GM18861 (cell line): ENCODE data around the gene DGKB.

Source experiments
- ATAC-seq: cut with Tn5 transposase; IDR thresholded peaks from one replicate; pipeline ENCODE4 v1.9.1; 2021; ENCODE audit not compliant: unreplicated experiment

The DGKB gene

DNA sequence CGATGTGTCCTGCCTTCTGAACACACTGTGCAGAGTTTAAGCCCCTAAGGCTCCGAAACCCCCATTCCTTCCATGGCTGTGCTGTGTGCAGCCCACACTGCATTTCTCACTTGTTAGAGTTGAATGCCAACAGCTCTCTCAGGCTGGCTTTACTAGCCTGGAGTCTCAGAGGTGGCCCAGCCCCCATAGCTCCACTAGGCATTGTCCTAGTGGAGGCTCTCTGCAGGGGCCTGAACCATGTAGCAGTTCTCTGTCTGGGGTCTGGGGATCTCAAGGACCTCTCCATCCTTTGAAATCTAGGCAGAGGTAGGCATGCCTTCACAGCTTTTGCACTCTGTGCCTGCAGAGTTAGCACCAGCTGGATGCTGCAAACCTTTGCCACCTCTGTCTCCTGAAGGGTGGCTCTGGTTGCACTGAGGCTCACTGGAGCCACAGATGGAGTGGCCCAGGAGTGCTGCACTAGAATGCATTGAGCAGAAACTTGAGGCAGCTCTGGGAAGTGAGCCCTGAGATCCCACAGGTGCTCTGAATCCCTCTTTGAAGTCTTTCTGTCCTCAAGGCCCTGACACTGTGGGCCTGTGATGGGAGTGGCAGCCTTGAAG lies 301.7 kb downstream of the DGKB start:
- no peak for ATAC-seq

DNA sequence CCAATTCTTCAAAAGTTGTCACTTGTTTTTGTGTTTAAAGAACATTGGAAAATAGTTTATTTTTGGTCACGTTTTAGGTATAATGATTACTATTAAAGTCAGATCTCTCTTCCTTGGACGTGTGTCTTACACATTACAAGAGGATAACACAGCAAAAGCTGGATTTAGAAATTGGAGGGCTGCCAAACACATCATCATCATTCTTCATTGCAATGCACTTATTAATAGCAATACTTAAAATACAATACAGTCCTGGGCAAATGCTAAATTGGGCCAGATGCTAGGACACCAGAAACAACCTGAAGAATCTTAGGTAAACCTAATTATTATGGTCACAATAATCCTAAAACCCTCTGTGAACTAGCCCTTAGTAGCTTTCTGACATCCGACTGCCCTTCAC lies 303.6 kb downstream of the DGKB start:
- no peak for ATAC-seq

GRCh38 chr7:14596421-14596820 lies 306.1 kb downstream of the DGKB start:
- ATAC-seq, result no peak

DNA sequence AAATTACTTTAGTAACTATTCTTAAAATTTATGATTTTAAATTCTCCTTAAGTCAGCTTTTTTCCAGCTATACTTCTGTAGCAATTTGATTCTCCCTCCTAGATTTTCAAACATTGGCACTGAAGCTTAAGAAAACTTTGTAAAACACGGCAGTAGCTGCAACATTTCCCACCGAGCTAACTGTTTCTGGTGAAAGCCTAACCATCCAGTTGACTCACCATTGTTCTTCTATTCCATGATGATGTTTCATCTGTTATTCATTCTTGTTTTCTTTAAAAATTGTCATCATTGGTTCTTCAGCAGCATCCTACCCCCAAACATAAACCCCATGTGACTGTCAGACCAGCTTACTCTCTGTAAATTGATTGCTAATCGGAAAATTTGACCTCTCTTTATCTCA lies 312.3 kb downstream of the DGKB start:
- ATAC-seq, result no peak

- no peak for ATAC-seq
Measured at GRCh38 chr7:14585232-14585631, 317.3 kb downstream of the DGKB start.

- no peak for ATAC-seq
Measured at GRCh38 chr7:14583518-14583917, 319.0 kb downstream of the DGKB start.

- ATAC-seq, result no peak
Measured at GRCh38 chr7:14582010-14582409, 320.5 kb downstream of the DGKB start.

DNA sequence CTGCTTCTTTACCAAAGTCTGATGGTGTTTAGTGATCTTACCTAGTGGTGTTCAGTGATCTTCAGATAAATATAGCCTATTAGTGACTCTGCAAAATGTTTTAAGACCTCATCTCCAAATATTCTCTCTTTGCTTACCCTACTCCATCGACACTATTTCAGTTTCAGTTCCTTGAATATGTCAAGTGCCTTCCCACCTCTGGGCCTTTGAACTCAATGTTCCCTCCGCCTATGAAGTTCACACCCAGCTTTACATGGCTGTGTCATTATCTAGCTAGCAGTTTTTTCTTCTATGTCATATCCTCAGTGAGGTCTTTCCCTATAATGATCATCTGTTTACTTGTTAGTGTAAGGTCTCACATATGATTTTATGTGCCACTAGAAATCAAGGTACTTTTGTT lies 322.6 kb downstream of the DGKB start:
- no peak for ATAC-seq

GRCh38 chr7:14576578-14576977 lies 326.0 kb downstream of the DGKB start:
- no peak for ATAC-seq

DNA sequence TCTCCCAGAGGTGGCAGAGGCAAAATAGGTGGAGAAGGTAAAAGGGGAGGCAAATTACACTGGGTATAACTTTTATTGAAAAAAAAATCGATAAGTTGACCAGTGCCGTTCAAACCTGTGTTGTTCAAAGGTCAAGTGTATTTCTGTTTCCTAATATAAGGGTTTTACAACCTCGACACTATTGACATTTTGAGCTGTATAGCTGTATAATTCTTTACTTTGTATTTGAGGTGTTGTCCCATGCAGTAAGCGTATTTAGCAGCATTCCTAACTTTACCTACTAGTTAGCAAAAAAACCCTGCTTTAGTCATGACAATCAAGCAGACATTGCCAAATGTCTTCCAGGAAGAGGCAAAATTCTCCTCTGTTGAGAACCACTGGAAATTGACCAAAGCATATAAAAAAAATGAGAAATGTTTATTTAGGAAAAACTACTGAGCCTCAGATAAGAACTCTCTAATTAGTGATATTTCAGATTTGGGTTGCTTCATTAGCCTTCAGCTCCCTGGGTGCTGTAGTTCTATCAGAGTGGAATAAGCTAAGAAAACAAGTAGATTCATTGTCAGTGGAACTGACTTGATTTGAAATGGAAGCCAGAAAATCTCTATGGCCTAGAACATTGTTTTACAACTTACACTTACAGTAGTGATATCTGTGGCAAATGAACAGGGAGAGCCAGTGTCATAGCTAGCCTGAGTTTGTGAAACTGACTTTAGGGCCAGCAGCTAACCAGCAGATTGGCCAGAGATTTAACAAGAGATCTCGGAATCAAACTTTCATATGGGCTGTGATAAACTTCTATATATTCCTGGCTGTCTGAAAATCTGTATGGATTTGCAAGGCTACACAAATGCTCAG lies 331.6 kb downstream of the DGKB start:
- no peak for ATAC-seq

- ATAC-seq, result no peak
Measured at GRCh38 chr7:14552060-14552459, 350.5 kb downstream of the DGKB start.

DNA sequence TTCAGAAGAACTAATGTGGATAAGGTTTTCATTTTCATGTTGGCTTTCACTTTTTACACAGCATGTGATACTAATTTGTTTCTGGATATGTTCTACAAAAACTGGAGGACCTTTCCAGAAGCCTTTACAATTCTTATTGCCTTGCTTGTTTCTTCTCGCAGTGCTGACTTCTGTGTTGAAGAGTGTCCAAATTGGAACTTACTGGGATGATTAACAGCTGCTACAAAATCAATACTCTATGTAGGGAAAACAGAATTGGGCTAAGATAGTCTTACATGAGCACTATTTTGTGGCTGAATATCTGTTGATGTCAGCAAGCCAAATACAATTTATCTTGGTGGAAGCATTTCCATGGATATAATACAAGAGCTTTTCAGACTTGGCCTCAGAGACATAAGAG lies 351.2 kb downstream of the DGKB start:
- ATAC-seq, result no peak

GRCh38 chr7:14542624-14543023 lies 359.9 kb downstream of the DGKB start:
- ATAC-seq, result no peak

DNA sequence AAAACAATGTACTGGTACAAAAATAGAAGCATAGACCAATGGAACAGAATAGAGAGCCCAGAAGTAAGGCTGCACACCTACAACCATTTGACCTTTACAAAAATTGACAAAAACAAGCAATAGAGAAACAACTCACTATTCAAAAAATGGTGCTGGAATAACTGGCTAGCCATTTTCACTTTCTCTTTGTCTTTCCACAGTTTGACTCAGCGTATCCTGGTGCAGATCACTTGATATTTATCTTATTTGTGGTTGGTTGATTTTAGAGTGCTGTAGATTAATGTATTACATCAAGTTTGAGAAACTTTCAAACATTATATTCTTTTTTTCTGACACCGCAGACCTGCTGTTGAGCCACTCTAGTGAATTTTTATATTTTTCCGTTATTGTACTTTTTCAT lies 381.4 kb downstream of the DGKB start:
- ATAC-seq, result no peak

GRCh38 chr7:14510268-14510667 lies 392.3 kb downstream of the DGKB start:
- ATAC-seq, result no peak

DNA sequence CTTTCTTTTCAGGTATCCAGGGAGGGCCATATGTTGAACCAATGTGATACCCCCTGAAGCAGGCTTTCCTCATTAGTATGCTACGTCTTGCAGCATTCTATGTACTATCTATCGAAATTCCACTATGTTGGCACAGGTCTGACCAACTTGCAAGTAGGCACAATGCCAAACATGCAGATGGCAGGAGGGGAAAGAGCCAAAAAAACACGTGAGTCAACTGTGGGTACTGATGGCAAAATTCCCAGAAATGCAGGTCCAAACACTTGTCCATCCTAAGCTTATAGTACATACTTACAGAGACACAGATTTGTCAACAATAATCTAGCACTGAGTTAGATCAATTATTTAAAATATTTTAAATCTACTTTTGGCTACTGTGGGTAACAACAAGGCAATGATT lies 394.9 kb downstream of the DGKB start:
- ATAC-seq, result no peak

DNA sequence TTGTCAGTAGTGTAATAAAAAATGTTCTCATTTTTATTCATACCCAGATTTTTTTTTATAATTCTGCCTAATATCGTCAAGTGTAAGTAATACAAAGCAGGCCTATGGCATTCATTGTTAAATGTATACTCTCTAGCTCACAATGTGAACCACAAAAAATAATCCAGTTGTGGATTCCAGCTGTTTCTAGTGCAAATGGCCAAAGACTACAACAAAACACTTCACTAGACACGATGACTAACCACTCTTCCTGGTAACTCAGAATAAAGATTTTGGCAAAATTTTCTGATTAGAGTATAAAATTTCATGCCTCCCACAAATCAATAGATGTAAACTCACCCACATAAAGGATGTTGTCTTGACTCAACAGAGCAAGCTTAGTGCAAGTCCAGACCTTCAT lies 396.6 kb downstream of the DGKB start:
- ATAC-seq, result no peak

DNA sequence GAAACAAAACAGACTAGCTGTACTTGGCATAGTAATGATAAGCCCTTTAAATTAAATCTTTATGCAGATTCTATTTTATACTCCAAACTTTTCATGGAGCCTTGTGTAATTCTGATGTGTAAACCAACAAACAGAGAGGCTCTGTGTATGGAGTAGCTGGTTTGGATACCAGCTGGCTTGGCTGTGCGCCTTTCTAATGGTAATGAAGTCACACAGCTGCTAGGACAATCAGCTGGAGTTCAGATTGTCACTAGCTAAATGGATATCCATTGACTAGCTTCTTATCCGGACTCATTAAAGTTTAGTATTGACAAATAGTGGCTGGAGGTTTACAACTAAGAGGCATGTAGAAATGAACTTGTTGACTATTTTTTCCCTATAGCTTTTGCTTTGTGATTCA lies 398.4 kb downstream of the DGKB start:
- no peak for ATAC-seq

DNA sequence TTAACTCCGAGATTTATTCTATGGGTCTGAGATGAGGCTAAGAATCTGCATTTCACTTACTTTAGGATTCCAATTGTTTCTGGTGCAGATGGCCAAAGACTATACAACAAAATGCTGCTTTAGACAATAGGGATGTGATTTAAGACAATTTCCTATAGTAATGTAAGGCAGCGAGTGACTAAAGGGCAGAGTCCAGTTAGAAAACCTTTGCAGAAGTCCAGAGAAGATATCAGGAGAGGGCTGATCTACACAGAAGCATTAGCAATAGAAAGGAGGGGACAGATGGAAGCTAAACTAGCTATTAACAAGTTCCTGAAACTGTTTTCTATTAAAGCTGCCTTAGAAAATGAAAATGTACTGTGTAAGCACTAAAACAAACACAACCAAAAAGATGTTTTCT lies 398.9 kb downstream of the DGKB start:
- no peak for ATAC-seq

- no peak for ATAC-seq
Measured at GRCh38 chr7:14501436-14501835, 401.1 kb downstream of the DGKB start.

DNA sequence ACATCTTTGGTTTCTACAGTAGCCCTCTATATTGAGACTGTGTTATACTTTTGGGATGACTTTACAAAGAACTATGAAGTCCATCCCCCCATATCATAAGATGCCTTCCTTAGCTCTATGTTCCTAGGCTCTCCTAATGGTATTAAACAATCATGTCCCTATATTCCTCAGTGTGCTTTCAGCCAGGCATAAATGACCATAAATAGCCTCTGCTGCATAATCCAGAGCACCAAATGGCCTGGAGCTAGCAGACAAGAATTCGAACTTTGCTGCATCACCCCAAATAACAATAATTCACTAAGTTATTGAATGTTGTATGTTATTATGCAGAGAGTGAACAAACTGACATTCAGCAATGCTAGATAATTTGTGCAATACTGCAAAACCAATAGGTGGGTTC lies 405.2 kb downstream of the DGKB start:
- no peak for ATAC-seq

DNA sequence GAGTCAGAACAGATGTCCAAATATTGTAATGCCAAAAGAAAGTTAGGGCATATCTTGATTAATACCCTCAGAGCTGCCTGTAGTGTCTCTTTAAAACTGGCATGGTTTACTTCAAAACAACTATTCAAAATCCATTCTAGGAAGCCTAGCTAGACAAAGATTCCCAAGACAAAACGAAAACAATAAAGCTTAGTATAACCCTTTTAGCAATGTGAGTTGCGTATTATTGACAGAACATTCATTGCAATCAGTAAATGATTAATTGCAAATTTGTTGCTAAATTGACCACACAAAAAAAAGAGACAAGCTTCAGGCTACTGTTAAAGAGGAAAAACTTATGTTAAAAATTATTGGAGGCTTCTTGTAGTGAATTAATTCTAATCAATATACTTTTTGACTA lies 406.9 kb downstream of the DGKB start:
- no peak for ATAC-seq
